HT-29 (cell line): ENCODE data around the gene MARCHF11. TPM values are rescaled to one million over a fixed set of nuclear protein-coding genes. Genes with fewer than 3 reads are reported as not detected.

ENCODE experiments used
- DNase-seq: peaks from one replicate; pipeline ENCODE4 v3.0.0-alpha.2; 2015; ENCODE audit warnings: low spot score
- total RNA-seq: library from RNA; depleted of rRNA; stranded (reverse); fragments of >200 nt; shearing (Covaris generic); gene quantifications from 2 replicates; pipeline ENCODE4 v1.2.3, GENCODE V29; 2014; rRNA removed

Gene MARCHF11
- not detected in 2 replicates for total RNA-seq

GRCh38 chr5:16179511-16179935 lies at the start of gene MARCHF11:
MARCHF11 (minus strand) TSS chr5:16179791; CDS start chr5:16179575, 216 bp downstream.
- DNase-seq = no peak

- DNase-seq = no peak
Measured at GRCh38 chr5:16225927-16226326, 46.3 kb upstream of the MARCHF11 start.

GRCh38 chr5:16192311-16192710 lies 12.7 kb upstream of the MARCHF11 start:
- DNase-seq = no peak

- DNase-seq = no peak
Measured at GRCh38 chr5:16180789-16181082, 1.1 kb upstream of the MARCHF11 start.

GRCh38 chr5:16179936-16180788 lies 571 bp upstream of the MARCHF11 start:
- no peak for DNase-seq

GRCh38 chr5:16178745-16179372 lies 732 bp downstream of the MARCHF11 start:
- DNase-seq = no peak

- DNase-seq = no peak
Measured at GRCh38 chr5:16169550-16169949, 10.0 kb downstream of the MARCHF11 start.

- DNase-seq = peak; percentile 74
Measured at GRCh38 chr5:16160706-16161105, 18.9 kb downstream of the MARCHF11 start.

GRCh38 chr5:16159636-16160035 lies 20.0 kb downstream of the MARCHF11 start:
- no peak for DNase-seq

- no peak for DNase-seq
Measured at GRCh38 chr5:16156152-16156551, 23.4 kb downstream of the MARCHF11 start.

GRCh38 chr5:16152601-16153568 lies 26.7 kb downstream of the MARCHF11 start:
- DNase-seq = peak; percentile 56

- DNase-seq = no peak
Measured at GRCh38 chr5:16149621-16150020, 30.0 kb downstream of the MARCHF11 start.

- no peak for DNase-seq
Measured at GRCh38 chr5:16147179-16147900, 32.3 kb downstream of the MARCHF11 start.

GRCh38 chr5:16144416-16144815 lies 35.2 kb downstream of the MARCHF11 start:
- DNase-seq = no peak

- no peak for DNase-seq
Measured at GRCh38 chr5:16143361-16144049, 36.1 kb downstream of the MARCHF11 start.

GRCh38 chr5:16140944-16141343 lies 38.6 kb downstream of the MARCHF11 start:
- no peak for DNase-seq

GRCh38 chr5:16140417-16140816 lies 39.2 kb downstream of the MARCHF11 start:
- DNase-seq = no peak

GRCh38 chr5:16137177-16137576 lies 42.4 kb downstream of the MARCHF11 start:
- DNase-seq = no peak

GRCh38 chr5:16135506-16135905 lies 44.1 kb downstream of the MARCHF11 start:
- no peak for DNase-seq

GRCh38 chr5:16135003-16135402 lies 44.6 kb downstream of the MARCHF11 start:
- DNase-seq = no peak

GRCh38 chr5:16134204-16134603 lies 45.4 kb downstream of the MARCHF11 start:
- no peak for DNase-seq
